Left renal cortex interstitium (tissue), 4 donors: ENCODE results near the gene MAPK8. TPM values are rescaled to one million over a fixed set of nuclear protein-coding genes. Genes with fewer than 3 reads are reported as not detected.
"Not testable (repeated sequence)": the region's sequence is repeated elsewhere in the genome, so short reads cannot be mapped to it uniquely, and the experiment has no call there.

Experiments used
- DNase-seq, 4 donors: peaks; one replicate each; pipeline ENCODE4 v3.0.0-alpha.2; 2013; ENCODE audit warnings: low read depth in 4 of 4, low spot score in 2 of 4, missing footprints in 1 of 4
- polyA plus RNA-seq, 4 donors: library from polyadenylated mRNA; unstranded; fragments of 120-200 nt; gene quantifications; one replicate each; pipeline ENCODE4 v1.2.1, GENCODE V29; 2013; ENCODE audit not compliant: insufficient read length in 4 of 4

The MAPK8 gene
- polyA plus RNA-seq, 4 donors, result 69.3 to 77.6 (median 74.9) TPM

GRCh38 chr10:48332166-48332870 lies 25.8 kb downstream of the MAPK8 start:
- no peak for DNase-seq

GRCh38 chr10:48332871-48333216 lies 26.4 kb downstream of the MAPK8 start:
- DNase-seq, result no peak

- no peak for DNase-seq
These were observed 27.4 kb downstream of the MAPK8 start for GRCh38 chr10:48333856-48334255.

- no peak for DNase-seq
These were observed 29.3 kb downstream of the MAPK8 start for GRCh38 chr10:48335788-48336187.

GRCh38 chr10:48336978-48337599 lies 30.6 kb downstream of the MAPK8 start:
- no peak for DNase-seq

GRCh38 chr10:48340734-48341133 lies 34.3 kb downstream of the MAPK8 start:
- DNase-seq, result no peak

- DNase-seq, result no peak
These were observed 36.6 kb downstream of the MAPK8 start for GRCh38 chr10:48343106-48343505.

- no peak for DNase-seq
These were observed 37.6 kb downstream of the MAPK8 start for GRCh38 chr10:48343921-48344598.

- not testable (repeated sequence) for DNase-seq
These were observed 39.8 kb downstream of the MAPK8 start for GRCh38 chr10:48346248-48346647.

- DNase-seq, result not testable (repeated sequence)
These were observed 41.1 kb downstream of the MAPK8 start for GRCh38 chr10:48347539-48347938.

GRCh38 chr10:48347943-48348342 lies 41.5 kb downstream of the MAPK8 start:
- not testable (repeated sequence) for DNase-seq

GRCh38 chr10:48353246-48353645 lies 46.8 kb downstream of the MAPK8 start:
- no peak for DNase-seq

GRCh38 chr10:48357631-48358030 lies 51.2 kb downstream of the MAPK8 start:
- no peak for DNase-seq

- DNase-seq, result no peak
These were observed 51.7 kb downstream of the MAPK8 start for GRCh38 chr10:48358162-48358561.

- DNase-seq, result no peak
These were observed 52.4 kb downstream of the MAPK8 start for GRCh38 chr10:48358838-48359237.

GRCh38 chr10:48361176-48361575 lies 54.7 kb downstream of the MAPK8 start:
- no peak for DNase-seq

- peak in 3 of 4 donors; percentile 26 to 71 (median 35) for DNase-seq
These were observed 57.3 kb downstream of the MAPK8 start for GRCh38 chr10:48363617-48364355.

GRCh38 chr10:48364659-48365405 lies 58.4 kb downstream of the MAPK8 start:
- peak in 1 of 4 donors; percentile 20 for DNase-seq

- DNase-seq, result no peak
These were observed 59.2 kb downstream of the MAPK8 start for GRCh38 chr10:48365668-48366067.

- DNase-seq, result no peak
These were observed 59.8 kb downstream of the MAPK8 start for GRCh38 chr10:48366261-48366660.
